Esophagus muscularis mucosa (tissue), 4 donors: ENCODE data around the gene CARMIL1. TPM values are rescaled to one million over a fixed set of nuclear protein-coding genes. Genes with fewer than 3 reads are reported as not detected.
A peak's percentile ranks its signal among the peaks of the same experiment; 100 is the strongest.

Experiments
- DNase-seq: peaks from one replicate; pipeline ENCODE4 v3.0.0-alpha.2; 2017; ENCODE audit errors: extremely low spot score
- H3K27ac ChIP-seq, 4 donors: fragments of 200-600 bp; sonication (generic); replicated peaks in 1 of 4; 1 replicate in 3 of 4; 2 replicates in 1 of 4; pipeline ENCODE4 v1.5.1; 2016 to 2019; ENCODE audit warnings: mild to moderate bottlenecking in 1 of 4
- H3K27me3 ChIP-seq, 4 donors: fragments of 200-600 bp; sonication (generic); one replicate each; pipeline versions ENCODE4 v1.5.1 to v1.6.0; 2016 to 2019
- H3K36me3 ChIP-seq, 4 donors: fragments of 200-600 bp; sonication (generic); one replicate each; pipeline ENCODE4 v1.5.1; 2016 to 2019
- H3K4me1 ChIP-seq, 4 donors: fragments of 200-600 bp; sonication (generic); one replicate each; pipeline ENCODE4 v1.5.1; 2016 to 2019
- H3K4me3 ChIP-seq, 4 donors: fragments of 200-600 bp; sonication (generic); 1 replicate in 2 of 4; 2 replicates in 2 of 4; pipeline ENCODE4 v1.5.1; 2016 to 2019; ENCODE audit warnings: mild to moderate bottlenecking in 4 of 4, moderate library complexity in 1 of 4
- H3K9me3 ChIP-seq, 4 donors: fragments of 200-600 bp; sonication (generic); 1 replicate in 3 of 4; 2 replicates in 1 of 4; pipeline ENCODE4 v1.5.1; 2016 to 2019
- EP300 ChIP-seq: sonication (generic); formaldehyde crosslinking; IDR thresholded peaks from one replicate; pipeline ENCODE4 v1.6.1; 2017; ENCODE audit warnings: antibody characterized with exemption
- POLR2A ChIP-seq: fragments of 450-650 bp; IDR thresholded peaks from one replicate; pipeline ENCODE4 v1.6.1; 2017; ENCODE audit warnings: antibody characterized with exemption, moderate library complexity, mild to moderate bottlenecking, low read depth
- POLR2AphosphoS5 ChIP-seq, 2 donors: sonication (generic); formaldehyde crosslinking; IDR thresholded peaks; one replicate each; pipeline ENCODE4 v1.6.1; 2017; ENCODE audit warnings: antibody characterized with exemption in 2 of 2
- WGBS: methylation state at CpG from one replicate; pipeline ENCODE4 v1.1.5; 2018; 5-methylcytosine and 5-hydroxymethylcytosine counted together
- intact Hi-C: fragments of 100-400 bp; cut with DNase I; formaldehyde crosslinking; loops from one replicate; pipeline ENCODE4 v1.15.1; 2023
- total RNA-seq, 4 donors: library from RNA; depleted of rRNA; stranded (reverse); fragments of >200 nt; gene quantifications; one replicate each; pipeline versions ENCODE4 v1.1.0 to v1.2.1, GENCODE V29; 2016
- TF ChIP-seq, protein P1 (sequence below), 3 experiments: fragments of 200-600 bp in 2 of 3; fragments of 450-650 bp in 1 of 3; sonication (generic) in 2 of 3; IDR thresholded peaks; one replicate each; pipeline ENCODE4 v1.5.1; 2017 to 2019; ENCODE audit warnings: antibody characterized with exemption in 3 of 3, mild to moderate bottlenecking in 2 of 3, moderate library complexity in 1 of 3

Gene CARMIL1
- total RNA-seq, 4 donors from 2014 or later = 10.0 to 12.1 (median 11.1) TPM

DNA sequence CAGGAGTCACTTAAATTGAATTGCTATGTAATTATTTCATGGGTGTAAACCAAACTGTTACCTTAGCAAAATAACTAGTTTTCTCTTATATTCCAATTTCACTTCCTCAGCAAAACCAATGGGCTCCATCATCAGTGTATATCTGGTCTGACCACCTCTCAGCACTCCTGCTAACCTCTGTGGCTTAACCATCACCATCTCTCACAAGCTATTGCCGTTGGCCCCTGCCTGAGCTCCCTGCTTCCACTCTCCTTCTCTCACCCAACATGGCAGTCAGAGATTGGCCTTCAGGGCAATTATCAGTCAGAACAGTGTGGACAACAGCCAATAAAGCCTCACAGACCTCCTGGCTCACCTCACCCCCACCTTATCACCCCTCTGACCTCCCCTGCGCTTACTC lies 124.0 kb downstream of the CARMIL1 start:
- Histone ChIP-seq H3K27me3 (no peaks in the 10 kb centered on the region), H3K4me3 (no peak overlapping the region), H3K9me3 (no peaks in the 10 kb centered on the region), H3K4me1 (peaks cover 0 to 14% (median 4%) of the 10 kb centered on the region in 4 donors), H3K36me3 (no peaks in the 10 kb centered on the region), H3K27ac (no peak overlapping the region)
- intact Hi-C loops = no loop called here
- WGBS = 100% methylated on average over 2 of the region's 2 CpGs
- TF ChIP-seq EP300 (no peak), POLR2A (no peak), POLR2AphosphoS5 (IDR thresholded peaks at IDR 0.05) (no peak)
- TF ChIP-seq, protein P1, sequence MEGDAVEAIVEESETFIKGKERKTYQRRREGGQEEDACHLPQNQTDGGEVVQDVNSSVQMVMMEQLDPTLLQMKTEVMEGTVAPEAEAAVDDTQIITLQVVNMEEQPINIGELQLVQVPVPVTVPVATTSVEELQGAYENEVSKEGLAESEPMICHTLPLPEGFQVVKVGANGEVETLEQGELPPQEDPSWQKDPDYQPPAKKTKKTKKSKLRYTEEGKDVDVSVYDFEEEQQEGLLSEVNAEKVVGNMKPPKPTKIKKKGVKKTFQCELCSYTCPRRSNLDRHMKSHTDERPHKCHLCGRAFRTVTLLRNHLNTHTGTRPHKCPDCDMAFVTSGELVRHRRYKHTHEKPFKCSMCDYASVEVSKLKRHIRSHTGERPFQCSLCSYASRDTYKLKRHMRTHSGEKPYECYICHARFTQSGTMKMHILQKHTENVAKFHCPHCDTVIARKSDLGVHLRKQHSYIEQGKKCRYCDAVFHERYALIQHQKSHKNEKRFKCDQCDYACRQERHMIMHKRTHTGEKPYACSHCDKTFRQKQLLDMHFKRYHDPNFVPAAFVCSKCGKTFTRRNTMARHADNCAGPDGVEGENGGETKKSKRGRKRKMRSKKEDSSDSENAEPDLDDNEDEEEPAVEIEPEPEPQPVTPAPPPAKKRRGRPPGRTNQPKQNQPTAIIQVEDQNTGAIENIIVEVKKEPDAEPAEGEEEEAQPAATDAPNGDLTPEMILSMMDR (IDR thresholded peaks at IDR 0.05) = no peak
- DNase-seq = no peak

DNA sequence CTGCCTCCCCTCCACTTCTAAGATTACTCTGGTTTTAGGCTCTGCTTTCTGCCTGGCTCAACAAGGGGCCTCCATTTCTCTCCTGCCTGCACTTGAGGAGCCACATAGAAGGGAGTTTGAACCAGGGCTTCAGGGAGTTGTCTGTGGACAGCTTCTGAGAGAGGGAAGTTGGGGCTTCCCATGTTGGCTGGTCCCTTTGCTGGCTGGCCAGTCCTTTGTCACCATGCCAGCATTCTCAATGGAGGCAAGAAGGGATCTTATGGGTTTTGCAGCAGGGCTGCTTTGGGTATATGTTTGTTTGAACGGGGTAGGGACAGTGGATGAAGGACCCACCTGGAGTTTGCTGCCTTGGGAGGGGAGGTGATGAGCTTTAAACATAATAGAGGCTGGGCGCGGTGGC lies 124.9 kb downstream of the CARMIL1 start:
- Histone ChIP-seq H3K9me3 (no peaks in the 10 kb centered on the region), H3K36me3 (no peaks in the 10 kb centered on the region), H3K4me3 (no peak overlapping the region), H3K27me3 (no peaks in the 10 kb centered on the region), H3K4me1 (peaks cover 0 to 14% (median 4%) of the 10 kb centered on the region in 4 donors), H3K27ac (no peak overlapping the region)
- DNase-seq = no peak
- intact Hi-C loops = no loop called here
- WGBS = 90% methylated on average over 3 of the region's 3 CpGs
- TF ChIP-seq POLR2A (no peak), EP300 (no peak), POLR2AphosphoS5 (IDR thresholded peaks at IDR 0.05) (no peak)
- TF ChIP-seq, protein P1 (IDR thresholded peaks at IDR 0.05) = no peak

DNA sequence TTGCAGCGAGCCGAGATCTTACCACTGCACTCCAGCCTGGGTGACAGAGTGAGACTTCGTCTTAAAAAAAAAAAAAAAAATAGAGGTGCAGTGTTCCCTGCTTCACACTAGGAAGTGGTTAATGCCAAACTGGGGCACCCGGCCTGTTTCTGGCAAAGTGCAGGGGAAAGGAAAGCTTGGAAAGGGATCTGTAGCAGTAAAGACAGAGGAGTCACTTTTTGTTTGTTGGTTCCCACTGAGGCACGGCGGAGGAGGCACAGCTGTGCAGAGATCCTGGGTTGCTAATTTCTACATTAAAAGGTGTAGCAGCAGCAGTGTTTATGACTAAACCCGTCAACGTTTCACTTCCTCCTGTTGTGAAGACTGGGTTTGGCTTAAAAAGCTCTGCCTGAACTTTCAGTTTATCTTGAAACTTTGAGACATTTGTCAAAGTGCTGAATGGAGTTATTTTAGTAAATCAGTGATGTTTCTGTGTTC lies 125.6 kb downstream of the CARMIL1 start:
- 39% methylated on average over 8 of the region's 8 CpGs for WGBS
- Histone ChIP-seq H3K27me3 (no peaks in the 10 kb centered on the region), H3K4me1 (peaks cover 0 to 14% (median 4%) of the 10 kb centered on the region in 4 donors), H3K9me3 (no peaks in the 10 kb centered on the region), H3K27ac (peak overlapping the region in 1 of 4 donors; percentile 10), H3K36me3 (no peaks in the 10 kb centered on the region), H3K4me3 (peak overlapping the region in 1 of 4 donors; percentile 13)
- DNase-seq = no peak
- intact Hi-C loops = no loop called here
- TF ChIP-seq POLR2AphosphoS5 (IDR thresholded peaks at IDR 0.05) (no peak), POLR2A (no peak), EP300 (no peak)
- TF ChIP-seq, protein P1 (IDR thresholded peaks at IDR 0.05) = no peak

DNA sequence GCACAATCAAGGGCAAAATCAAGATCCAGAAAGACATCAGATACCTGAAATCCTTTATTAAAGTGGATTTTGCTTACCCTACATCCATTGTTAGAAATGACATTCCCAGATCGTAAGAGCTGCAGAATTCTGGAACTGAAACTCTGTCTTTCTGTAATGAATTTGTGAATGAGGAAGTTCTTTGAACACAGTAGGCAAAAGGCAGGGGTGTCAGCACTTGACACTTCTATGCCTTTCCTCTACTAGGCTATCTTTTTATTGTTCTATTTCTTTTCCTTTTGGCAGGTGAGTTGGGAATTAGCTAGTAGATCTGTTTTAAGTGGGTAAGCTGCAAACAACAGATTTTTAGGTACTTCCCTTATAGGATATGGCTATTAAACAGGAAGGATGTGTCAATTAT lies 126.3 kb downstream of the CARMIL1 start:
- H3K27ac ChIP-seq = peak overlapping the region in 1 of 4 donors; percentile 10
- TF ChIP-seq, protein P1 (IDR thresholded peaks at IDR 0.05) = no peak
- intact Hi-C loops = no loop called here
- no peaks in the 10 kb centered on the region for H3K27me3 ChIP-seq
- no peaks in the 10 kb centered on the region for H3K36me3 ChIP-seq
- WGBS = 21% methylated on average over 1 of the region's 1 CpG
- H3K4me1 ChIP-seq = peaks cover 0 to 14% (median 4%) of the 10 kb centered on the region in 4 donors
- H3K9me3 ChIP-seq = no peaks in the 10 kb centered on the region
- peak overlapping the region in 1 of 4 donors; percentile 13 for H3K4me3 ChIP-seq
- DNase-seq = no peak

DNA sequence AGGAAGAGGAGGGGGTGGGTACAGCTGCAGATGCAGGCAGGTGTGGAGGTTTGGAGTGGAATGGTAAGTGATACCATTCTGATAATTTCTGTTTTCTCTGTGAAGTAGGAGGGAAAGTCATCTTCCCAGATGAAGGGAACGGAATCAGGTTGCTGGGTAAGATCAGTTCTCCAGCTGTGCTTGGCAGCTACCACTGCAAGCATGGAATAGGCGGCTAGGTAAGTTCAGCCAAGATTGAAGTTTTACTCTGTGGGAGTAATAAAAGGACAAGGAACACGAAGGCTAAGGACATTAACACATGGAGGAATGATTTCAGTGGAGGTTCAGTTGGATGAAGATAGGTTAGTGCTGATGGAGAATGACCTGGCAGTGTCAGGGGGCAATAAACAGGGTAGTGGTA lies 128.3 kb downstream of the CARMIL1 start:
- Histone ChIP-seq H3K4me1 (peaks cover 0 to 18% (median 4%) of the 10 kb centered on the region in 4 donors), H3K27ac (no peak overlapping the region), H3K4me3 (no peak overlapping the region), H3K36me3 (no peaks in the 10 kb centered on the region), H3K9me3 (no peaks in the 10 kb centered on the region), H3K27me3 (no peaks in the 10 kb centered on the region)
- WGBS = 84% methylated on average over 3 of the region's 3 CpGs
- TF ChIP-seq POLR2A = no peak
- TF ChIP-seq, protein P1 (IDR thresholded peaks at IDR 0.05) = no peak
- no peak for TF ChIP-seq EP300
- no peak for TF ChIP-seq POLR2AphosphoS5 (IDR thresholded peaks at IDR 0.05)
- intact Hi-C loops = no loop called here
- no peak for DNase-seq
